22Rv1 (cell line): ENCODE results near the gene ADORA1.
A peak's percentile ranks its signal among the peaks of the same experiment; 100 is the strongest.

Experiments
- H3K27ac ChIP-seq: fragments of 450-650 bp; 2 replicates; pipeline ENCODE4 v1.5.1; 2017
- ZFX ChIP-seq: fragments of 450-650 bp; IDR thresholded peaks from 2 replicates; pipeline ENCODE4 v1.6.1; 2017; ENCODE audit warnings: antibody characterized with exemption, borderline replicate concordance
- TF ChIP-seq, protein P1 (sequence below): fragments of 450-650 bp; IDR thresholded peaks from 2 replicates; pipeline ENCODE4 v1.5.1; 2017; ENCODE audit warnings: mild to moderate bottlenecking

ADORA1 gene

DNA sequence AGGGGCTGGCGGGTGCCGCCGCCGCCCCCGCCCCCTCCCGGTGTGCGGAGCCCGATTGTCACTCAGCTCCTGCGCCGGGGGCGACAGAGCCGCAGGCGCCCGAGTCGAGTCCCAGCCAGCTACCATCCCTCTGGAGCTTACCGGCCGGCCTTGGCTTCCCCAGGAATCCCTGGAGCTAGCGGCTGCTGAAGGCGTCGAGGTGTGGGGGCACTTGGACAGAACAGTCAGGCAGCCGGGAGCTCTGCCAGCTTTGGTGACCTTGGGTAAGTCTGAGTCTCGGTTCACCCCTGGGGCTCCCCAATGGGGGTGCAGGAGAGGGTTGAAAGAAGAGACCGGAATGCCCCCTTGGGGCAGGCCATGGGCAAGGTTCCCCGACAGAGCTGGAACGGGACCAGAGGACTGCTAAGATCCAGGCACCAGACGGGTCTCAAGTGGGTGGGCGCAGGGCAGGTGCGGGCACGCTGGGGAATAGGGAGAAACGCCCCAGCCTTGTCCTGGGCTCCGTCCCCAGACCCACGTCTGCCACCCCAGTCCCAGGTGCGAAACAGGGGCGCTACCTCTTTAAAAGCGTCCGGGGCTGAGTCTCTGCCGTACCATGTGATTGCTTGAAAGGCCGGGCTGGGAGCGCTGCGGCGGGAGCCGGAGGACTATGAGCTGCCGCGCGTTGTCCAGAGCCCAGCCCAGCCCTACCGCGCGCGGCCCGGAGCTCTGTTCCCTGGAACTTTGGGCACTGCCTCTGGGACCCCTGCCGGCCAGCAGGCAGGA, at the start of gene ADORA1:
Gene ADORA1 (plus strand): TSS at position 61 of the 765 bp plus-strand sequence. CDS start 1,116 bp downstream, outside the sequence.
- no peak within 1 kb of the TSS for H3K27ac ChIP-seq
- TF ChIP-seq ZFX = no peak
- TF ChIP-seq, protein P1, sequence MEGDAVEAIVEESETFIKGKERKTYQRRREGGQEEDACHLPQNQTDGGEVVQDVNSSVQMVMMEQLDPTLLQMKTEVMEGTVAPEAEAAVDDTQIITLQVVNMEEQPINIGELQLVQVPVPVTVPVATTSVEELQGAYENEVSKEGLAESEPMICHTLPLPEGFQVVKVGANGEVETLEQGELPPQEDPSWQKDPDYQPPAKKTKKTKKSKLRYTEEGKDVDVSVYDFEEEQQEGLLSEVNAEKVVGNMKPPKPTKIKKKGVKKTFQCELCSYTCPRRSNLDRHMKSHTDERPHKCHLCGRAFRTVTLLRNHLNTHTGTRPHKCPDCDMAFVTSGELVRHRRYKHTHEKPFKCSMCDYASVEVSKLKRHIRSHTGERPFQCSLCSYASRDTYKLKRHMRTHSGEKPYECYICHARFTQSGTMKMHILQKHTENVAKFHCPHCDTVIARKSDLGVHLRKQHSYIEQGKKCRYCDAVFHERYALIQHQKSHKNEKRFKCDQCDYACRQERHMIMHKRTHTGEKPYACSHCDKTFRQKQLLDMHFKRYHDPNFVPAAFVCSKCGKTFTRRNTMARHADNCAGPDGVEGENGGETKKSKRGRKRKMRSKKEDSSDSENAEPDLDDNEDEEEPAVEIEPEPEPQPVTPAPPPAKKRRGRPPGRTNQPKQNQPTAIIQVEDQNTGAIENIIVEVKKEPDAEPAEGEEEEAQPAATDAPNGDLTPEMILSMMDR = 0 out of 2 replicates have a peak, but pooled peaks have one; percentile 6

DNA sequence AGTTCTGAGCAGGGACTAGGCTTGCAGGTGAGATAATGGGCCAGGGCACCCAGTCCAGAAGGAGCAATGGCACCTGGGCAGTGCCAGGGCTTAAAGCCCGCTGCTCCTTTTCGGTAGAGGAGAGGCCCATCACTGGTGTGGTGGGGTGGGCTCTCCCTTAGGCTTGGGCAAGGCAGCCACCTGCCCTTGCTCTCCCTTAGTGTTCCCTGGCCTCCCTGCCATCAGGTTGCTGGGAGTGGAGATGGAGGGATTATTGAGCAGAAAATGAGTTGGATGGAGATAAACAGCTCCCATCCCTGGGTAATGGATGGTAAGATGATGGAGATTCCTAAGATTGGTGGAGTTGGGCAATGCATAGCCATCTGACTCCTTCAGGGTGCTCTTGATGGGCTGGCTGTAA, 49.6 kb upstream of the ADORA1 start:
- no peak overlapping the region for H3K27ac ChIP-seq
- TF ChIP-seq ZFX = no peak
- TF ChIP-seq, protein P1 = no peak

DNA sequence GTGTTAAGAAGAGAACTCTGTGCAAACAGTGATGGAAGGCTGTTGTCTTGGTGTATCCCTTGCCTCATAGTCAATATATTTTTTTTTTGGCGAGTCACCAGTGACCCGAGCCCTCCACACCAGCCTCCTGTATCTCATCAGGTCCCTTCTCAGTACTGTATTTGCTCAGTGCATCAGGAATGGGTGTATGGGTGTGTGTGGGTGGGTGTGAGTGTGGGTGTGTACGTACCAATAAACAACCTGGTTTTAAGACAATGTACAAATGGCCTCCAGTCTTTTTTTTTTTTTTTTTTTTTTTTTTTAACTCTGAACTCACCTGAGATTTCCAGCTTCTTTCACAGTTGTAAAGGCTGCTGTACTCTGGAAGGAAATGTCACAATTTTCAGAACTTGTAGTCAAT, 49.0 kb upstream of the ADORA1 start:
- no peak overlapping the region for H3K27ac ChIP-seq
- TF ChIP-seq, protein P1 = no peak
- TF ChIP-seq ZFX = no peak

DNA sequence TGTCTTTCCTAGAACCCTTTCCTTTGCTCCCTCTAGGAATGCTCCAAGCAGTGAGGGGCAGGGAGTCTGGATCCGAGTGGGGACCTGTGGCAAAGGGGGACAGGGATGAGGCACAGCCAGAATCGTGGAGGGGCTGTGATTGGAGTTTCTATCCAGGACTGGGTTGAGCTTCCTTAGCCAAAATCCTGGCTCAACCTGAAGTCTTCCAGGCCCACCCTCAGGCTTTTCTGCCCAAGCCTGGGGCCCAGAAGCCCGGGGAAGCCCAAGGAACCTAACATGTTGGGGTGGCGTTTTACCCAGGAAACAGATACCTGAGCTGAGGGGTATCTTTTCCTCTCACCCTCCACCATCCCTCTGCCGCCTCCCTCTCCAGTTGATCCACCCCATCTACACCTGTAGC, 47.1 kb upstream of the ADORA1 start:
- TF ChIP-seq, protein P1 = no peak
- no peak for TF ChIP-seq ZFX
- H3K27ac ChIP-seq = no peak overlapping the region

DNA sequence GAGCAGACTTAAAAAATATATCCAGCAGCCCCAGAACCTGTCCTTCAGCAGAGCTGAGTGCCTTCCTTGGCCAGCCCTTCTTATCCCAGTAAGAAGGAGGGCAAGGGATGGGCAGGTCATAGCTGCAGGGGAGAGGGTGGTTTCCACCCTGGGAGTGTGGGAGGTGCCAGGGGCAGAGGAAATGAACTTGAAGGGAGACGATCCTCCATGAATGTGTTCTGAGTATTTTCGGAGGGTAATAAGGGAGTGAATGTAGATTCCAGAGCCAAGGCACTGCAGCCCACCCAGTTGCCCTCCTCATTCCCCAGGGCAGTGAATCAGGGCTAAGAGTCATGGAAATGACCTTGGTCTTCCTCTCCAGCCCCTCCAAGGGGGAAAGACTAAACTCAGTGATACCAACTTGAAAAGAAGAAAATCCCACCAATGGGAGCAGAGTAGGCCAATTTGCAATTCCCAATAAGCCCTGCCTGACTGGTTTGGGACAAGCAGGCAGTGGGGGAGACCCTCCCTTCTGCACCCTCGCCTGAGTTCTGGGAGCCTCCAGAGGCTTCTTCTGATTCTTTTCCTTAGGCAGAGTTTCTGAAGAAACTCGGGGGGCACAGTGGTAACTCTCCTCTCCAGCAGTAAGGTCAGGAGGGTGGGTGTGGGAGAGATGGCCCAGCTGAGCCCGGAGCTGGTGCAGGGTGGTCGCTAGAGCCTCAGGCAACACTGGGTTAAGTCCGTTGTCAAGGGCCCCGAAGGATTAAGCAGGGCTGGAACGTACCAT, 45.9 kb upstream of the ADORA1 start:
- TF ChIP-seq, protein P1 = no peak
- TF ChIP-seq ZFX = no peak

DNA sequence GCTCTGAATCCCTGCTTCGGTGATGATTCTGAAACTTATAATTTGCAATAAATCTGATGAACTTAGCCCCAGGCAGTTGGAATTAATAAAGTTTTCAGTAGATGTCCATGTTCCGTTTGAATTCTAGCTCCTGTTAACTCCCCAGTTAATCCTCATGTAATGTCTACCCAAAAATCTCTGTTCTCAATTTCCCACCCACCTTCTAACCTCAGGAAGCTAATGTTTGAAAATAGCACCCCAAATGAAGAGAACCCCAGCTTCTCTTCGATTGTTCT, 45.4 kb upstream of the ADORA1 start:
- TF ChIP-seq, protein P1 = no peak
- no peak for TF ChIP-seq ZFX
- H3K27ac ChIP-seq = no peak overlapping the region

More for the DNA sequence above, 45.9 kb upstream of the ADORA1 start:
- no peak overlapping the region for H3K27ac ChIP-seq
